C4-2B (cell line): ENCODE measurements around the gene GTF2IRD1.

ENCODE experiments used
- ZFX ChIP-seq: fragments of 450-650 bp; IDR thresholded peaks from 2 replicates; pipeline ENCODE4 v1.6.1; 2017
- TF ChIP-seq, protein P1 (sequence below): fragments of 450-650 bp; conservative IDR thresholded peaks from 2 replicates; pipeline ENCODE4 v1.5.1; 2017; ENCODE audit warnings: mild to moderate bottlenecking

DNA sequence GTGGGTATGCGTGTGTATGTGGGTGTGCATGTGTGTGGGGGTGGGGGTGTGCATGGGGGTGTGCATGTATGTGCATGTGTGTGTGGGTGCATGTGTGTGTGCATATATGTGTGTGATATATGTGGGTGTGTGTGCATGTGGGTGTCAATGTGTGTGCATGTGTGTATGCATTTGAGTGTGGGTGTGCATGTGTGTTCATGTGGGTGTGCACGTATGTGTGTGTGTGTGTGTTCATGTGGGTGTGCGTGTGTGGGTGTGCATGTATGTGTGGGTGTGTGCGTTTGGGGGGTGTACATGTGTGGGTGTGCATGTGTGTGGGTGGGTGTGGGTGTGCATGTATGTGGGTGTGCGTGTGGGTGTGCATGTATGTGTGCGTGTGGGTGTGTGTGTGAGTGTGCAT, 42.6 kb downstream of the GTF2IRD1 start:
- TF ChIP-seq, protein P1, sequence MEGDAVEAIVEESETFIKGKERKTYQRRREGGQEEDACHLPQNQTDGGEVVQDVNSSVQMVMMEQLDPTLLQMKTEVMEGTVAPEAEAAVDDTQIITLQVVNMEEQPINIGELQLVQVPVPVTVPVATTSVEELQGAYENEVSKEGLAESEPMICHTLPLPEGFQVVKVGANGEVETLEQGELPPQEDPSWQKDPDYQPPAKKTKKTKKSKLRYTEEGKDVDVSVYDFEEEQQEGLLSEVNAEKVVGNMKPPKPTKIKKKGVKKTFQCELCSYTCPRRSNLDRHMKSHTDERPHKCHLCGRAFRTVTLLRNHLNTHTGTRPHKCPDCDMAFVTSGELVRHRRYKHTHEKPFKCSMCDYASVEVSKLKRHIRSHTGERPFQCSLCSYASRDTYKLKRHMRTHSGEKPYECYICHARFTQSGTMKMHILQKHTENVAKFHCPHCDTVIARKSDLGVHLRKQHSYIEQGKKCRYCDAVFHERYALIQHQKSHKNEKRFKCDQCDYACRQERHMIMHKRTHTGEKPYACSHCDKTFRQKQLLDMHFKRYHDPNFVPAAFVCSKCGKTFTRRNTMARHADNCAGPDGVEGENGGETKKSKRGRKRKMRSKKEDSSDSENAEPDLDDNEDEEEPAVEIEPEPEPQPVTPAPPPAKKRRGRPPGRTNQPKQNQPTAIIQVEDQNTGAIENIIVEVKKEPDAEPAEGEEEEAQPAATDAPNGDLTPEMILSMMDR = no peak
- TF ChIP-seq ZFX = no peak
